ENCODE results near the gene KCNIP1.

- TF ChIP-seq, protein P1, sequence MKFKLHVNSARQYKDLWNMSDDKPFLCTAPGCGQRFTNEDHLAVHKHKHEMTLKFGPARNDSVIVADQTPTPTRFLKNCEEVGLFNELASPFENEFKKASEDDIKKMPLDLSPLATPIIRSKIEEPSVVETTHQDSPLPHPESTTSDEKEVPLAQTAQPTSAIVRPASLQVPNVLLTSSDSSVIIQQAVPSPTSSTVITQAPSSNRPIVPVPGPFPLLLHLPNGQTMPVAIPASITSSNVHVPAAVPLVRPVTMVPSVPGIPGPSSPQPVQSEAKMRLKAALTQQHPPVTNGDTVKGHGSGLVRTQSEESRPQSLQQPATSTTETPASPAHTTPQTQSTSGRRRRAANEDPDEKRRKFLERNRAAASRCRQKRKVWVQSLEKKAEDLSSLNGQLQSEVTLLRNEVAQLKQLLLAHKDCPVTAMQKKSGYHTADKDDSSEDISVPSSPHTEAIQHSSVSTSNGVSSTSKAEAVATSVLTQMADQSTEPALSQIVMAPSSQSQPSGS (tag by site-specific recombination; IDR thresholded peaks at IDR 0.05; ENCODE audit: low read depth): no peak
- no peak for TF ChIP-seq CTCF (tag by site-specific recombination; IDR thresholded peaks at IDR 0.05)
- TF ChIP-seq, protein P2, sequence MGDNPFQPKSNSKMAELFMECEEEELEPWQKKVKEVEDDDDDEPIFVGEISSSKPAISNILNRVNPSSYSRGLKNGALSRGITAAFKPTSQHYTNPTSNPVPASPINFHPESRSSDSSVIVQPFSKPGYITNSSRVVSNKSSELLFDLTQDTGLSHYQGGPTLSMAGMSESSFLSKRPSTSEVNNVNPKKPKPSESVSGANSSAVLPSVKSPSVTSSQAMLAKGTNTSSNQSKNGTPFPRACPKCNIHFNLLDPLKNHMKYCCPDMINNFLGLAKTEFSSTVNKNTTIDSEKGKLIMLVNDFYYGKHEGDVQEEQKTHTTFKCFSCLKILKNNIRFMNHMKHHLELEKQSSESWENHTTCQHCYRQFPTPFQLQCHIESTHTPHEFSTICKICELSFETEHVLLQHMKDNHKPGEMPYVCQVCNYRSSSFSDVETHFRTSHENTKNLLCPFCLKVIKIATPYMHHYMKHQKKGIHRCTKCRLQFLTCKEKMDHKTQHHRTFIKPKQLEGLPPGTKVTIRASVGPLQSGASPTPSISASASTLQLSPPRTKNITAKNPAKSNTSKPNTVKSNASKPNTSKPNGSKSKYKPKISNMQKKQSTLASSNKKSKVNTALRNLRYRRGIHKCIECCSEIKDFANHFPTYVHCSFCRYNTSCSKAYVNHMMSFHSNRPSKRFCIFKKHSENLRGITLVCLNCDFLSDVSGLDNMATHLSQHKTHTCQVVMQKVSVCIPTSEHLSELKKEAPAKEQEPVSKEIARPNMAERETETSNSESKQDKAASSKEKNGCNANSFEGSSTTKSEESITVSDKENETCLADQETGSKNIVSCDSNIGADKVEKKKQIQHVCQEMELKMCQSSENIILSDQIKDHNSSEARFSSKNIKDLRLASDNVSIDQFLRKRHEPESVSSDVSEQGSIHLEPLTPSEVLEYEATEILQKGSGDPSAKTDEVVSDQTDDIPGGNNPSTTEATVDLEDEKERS (tag by site-specific recombination; IDR thresholded peaks at IDR 0.05): no peak
- TF ChIP-seq ZNF302 (tag by site-specific recombination; IDR thresholded peaks at IDR 0.05; ENCODE audit: low read depth): no peak
- no peak for TF ChIP-seq SP2 (tag by site-specific recombination; IDR thresholded peaks at IDR 0.05)
- TF ChIP-seq, protein P3, sequence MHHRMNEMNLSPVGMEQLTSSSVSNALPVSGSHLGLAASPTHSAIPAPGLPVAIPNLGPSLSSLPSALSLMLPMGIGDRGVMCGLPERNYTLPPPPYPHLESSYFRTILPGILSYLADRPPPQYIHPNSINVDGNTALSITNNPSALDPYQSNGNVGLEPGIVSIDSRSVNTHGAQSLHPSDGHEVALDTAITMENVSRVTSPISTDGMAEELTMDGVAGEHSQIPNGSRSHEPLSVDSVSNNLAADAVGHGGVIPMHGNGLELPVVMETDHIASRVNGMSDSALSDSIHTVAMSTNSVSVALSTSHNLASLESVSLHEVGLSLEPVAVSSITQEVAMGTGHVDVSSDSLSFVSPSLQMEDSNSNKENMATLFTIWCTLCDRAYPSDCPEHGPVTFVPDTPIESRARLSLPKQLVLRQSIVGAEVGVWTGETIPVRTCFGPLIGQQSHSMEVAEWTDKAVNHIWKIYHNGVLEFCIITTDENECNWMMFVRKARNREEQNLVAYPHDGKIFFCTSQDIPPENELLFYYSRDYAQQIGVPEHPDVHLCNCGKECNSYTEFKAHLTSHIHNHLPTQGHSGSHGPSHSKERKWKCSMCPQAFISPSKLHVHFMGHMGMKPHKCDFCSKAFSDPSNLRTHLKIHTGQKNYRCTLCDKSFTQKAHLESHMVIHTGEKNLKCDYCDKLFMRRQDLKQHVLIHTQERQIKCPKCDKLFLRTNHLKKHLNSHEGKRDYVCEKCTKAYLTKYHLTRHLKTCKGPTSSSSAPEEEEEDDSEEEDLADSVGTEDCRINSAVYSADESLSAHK (tag by site-specific recombination; IDR thresholded peaks at IDR 0.05): no peak
- no peak for TF ChIP-seq ZSCAN16 (tag by site-specific recombination; IDR thresholded peaks at IDR 0.05)
- TF ChIP-seq ZBTB48 (tag by site-specific recombination; IDR thresholded peaks at IDR 0.05): no peak
- TF ChIP-seq, protein P4, sequence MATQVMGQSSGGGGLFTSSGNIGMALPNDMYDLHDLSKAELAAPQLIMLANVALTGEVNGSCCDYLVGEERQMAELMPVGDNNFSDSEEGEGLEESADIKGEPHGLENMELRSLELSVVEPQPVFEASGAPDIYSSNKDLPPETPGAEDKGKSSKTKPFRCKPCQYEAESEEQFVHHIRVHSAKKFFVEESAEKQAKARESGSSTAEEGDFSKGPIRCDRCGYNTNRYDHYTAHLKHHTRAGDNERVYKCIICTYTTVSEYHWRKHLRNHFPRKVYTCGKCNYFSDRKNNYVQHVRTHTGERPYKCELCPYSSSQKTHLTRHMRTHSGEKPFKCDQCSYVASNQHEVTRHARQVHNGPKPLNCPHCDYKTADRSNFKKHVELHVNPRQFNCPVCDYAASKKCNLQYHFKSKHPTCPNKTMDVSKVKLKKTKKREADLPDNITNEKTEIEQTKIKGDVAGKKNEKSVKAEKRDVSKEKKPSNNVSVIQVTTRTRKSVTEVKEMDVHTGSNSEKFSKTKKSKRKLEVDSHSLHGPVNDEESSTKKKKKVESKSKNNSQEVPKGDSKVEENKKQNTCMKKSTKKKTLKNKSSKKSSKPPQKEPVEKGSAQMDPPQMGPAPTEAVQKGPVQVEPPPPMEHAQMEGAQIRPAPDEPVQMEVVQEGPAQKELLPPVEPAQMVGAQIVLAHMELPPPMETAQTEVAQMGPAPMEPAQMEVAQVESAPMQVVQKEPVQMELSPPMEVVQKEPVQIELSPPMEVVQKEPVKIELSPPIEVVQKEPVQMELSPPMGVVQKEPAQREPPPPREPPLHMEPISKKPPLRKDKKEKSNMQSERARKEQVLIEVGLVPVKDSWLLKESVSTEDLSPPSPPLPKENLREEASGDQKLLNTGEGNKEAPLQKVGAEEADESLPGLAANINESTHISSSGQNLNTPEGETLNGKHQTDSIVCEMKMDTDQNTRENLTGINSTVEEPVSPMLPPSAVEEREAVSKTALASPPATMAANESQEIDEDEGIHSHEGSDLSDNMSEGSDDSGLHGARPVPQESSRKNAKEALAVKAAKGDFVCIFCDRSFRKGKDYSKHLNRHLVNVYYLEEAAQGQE (tag by site-specific recombination; IDR thresholded peaks at IDR 0.05): no peak
Measured at GRCh38 chr5:170553218-170553617, 49.4 kb downstream of the KCNIP1 start.

Measured in HEK293 (cell line).